HG02678 (cell line): ENCODE measurements around the gene ANTXRL.
"Not testable (repeated sequence)": the region's sequence is repeated elsewhere in the genome, so short reads cannot be mapped to it uniquely, and the experiment has no call there.

Experiments
- ATAC-seq: cut with Tn5 transposase; IDR thresholded peaks from one replicate; pipeline ENCODE4 v1.9.1; 2021; ENCODE audit warnings: mild to moderate bottlenecking, moderate library complexity; ENCODE audit not compliant: unreplicated experiment

The ANTXRL gene

GRCh38 chr10:46293832-46294640 lies 7.2 kb downstream of the ANTXRL start:
- no peak for ATAC-seq

- ATAC-seq, result no peak
These were observed 7.9 kb downstream of the ANTXRL start for GRCh38 chr10:46294641-46295220.

DNA sequence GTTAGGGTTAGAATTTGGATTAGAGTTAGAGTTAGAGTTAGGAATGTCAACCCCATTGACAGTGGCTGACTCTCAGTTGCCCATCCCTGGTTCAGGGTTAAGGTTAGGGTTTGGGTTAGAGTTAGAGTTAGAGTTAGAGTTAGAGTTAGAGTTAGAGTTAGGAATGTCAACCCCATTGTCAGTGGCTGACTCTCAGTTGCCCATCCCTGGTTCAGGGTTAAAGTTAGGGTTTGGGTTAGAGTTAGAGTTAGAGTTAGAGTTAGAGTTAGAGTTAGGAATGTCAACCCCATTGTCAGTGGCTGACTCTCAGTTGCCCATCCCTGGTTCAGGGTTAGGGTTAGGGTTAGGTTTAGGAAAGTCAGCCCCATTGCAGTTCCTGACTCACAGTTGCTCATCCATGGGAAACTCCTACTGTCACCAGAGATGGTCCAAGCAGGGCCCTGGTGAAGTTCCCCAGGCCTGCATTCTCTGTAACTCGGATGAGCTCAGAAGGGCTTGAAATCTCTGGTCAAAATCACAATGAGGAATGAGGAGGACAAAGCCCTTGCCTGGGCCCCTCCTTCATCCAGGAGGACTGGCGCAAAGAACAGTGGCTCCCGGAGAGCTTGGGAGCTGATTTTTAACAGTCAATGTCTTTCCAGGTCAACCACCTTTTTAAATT lies 8.7 kb downstream of the ANTXRL start:
- ATAC-seq, result not testable (repeated sequence)

- ATAC-seq, result not testable (repeated sequence)
These were observed 9.3 kb downstream of the ANTXRL start for GRCh38 chr10:46296086-46296485.

- ATAC-seq, result no peak
These were observed 9.9 kb downstream of the ANTXRL start for GRCh38 chr10:46296641-46297141.

GRCh38 chr10:46297406-46298204 lies 10.8 kb downstream of the ANTXRL start:
- ATAC-seq, result no peak

DNA sequence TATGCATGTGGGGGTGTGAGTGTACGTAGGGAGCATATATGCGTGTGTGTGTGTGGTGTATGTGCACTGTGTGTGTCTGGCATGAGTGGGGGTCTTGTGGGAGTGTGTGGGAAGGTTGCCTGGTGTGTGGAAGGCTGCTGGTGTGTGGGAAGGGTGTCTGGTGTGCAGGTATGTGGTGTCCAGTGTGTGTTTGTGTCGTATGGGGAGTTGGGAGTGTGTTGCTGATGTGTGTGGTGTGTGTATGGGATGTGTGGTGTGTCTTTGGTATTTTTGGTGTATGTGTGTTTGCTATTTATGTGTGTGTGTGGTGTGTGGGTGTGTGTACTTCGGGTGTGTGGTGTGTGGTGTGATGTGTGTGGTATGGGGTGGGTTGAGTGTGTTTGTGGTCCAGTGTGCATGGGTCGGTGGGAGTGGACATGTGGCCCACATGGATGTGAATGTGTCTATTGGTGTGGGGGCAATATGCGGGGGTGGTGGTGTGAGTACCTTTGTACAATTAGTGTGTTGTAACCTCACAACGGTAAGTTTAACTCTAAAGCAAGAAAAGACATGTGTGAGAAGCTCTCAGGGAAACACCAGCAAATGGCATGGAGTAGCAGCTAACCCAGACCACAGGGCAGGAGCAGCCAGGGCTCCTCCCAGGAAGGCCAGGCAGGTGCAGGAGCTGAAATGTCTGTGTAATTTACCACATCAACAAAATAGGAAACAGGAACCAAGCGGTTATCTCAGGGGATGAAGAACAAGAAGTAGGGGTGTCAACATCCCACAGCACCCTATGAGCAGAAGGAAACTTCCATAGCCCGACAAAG lies 11.9 kb downstream of the ANTXRL start:
- ATAC-seq, result no peak

DNA sequence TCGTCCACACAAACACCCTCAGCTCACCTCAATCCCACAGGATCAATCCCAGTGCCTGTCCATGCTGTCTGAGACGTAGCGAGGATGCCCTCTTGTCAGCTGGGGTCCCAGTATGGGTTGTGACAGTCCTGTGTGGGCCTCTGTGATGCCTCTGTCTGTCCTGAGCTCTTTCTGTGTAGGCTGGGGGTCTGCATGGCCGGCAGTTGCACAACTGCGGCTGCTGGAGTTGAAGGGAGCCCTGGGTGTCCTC lies 12.4 kb downstream of the ANTXRL start:
- ATAC-seq, result no peak

- ATAC-seq, result no peak
These were observed 13.0 kb downstream of the ANTXRL start for GRCh38 chr10:46299536-46300369.

GRCh38 chr10:46300370-46300711 lies 13.5 kb downstream of the ANTXRL start:
- not testable (repeated sequence) for ATAC-seq

GRCh38 chr10:46301056-46301645 lies 14.4 kb downstream of the ANTXRL start:
- ATAC-seq, result no peak

DNA sequence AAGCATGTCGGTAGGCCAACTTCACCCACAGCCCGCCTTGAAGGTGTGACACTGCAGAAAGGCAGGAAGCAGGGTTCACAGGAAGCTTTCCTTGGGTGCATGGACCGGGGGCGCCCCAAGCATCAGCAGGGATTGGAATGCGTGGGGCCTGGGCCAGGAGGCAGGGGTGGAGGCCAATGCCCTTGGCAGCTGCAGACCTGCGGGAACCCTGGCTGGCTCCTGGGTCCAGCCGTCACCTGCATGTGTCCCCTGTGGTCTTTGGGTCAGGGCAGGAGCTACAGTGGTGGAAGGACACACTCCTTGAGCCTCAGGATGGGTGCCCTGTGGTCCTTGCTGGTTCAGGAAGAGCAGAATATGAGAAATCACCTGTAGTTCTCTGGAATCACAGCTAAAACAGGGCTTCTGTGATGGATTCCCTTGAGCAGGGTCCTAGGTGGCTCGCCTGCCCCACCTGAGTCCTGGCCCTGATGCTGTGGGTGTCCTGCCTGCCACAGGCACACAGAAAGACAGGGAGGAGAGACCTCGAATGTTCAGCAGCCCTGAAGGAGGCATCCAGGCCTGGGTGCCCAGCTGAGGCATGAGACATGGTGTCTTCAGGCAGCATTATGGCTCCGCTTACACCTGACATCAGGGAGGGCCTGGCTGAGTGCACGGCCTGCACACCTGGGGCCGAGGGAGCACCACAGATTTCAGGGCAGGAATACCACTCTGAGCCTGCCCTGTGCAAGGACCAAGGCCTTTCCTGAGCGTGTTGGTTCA lies 15.1 kb downstream of the ANTXRL start:
- no peak for ATAC-seq

- not testable (repeated sequence) for ATAC-seq
These were observed 16.1 kb downstream of the ANTXRL start for GRCh38 chr10:46302765-46303352.

GRCh38 chr10:46304062-46304461 lies 17.3 kb downstream of the ANTXRL start:
- ATAC-seq, result no peak

- ATAC-seq, result not testable (repeated sequence)
These were observed 17.9 kb downstream of the ANTXRL start for GRCh38 chr10:46304671-46305070.

GRCh38 chr10:46305079-46305818 lies 18.5 kb downstream of the ANTXRL start:
- ATAC-seq, result no peak

GRCh38 chr10:46305986-46306385 lies 19.2 kb downstream of the ANTXRL start:
- no peak for ATAC-seq
